ENCODE measurements around the gene PPBP.

The PPBP gene

GRCh38 chr4:74015126-74015780, 27.3 kb upstream of the PPBP start:
- in situ Hi-C loops (cut with MboI; ENCODE audit: low pct_unique_long_range_greater_than_20kb, low sequenced_read_pairs, unreplicated experiment): no loop called here
- DNase-seq (ENCODE audit: low spot score): no peak
- TF ChIP-seq CTCF (IDR thresholded peaks at IDR 0.05; ENCODE audit: extremely low read depth, insufficient read depth, missing control alignments): no peak

GRCh38 chr4:74014332-74014731, 26.3 kb upstream of the PPBP start:
- in situ Hi-C loops (cut with MboI; ENCODE audit: low pct_unique_long_range_greater_than_20kb, low sequenced_read_pairs, unreplicated experiment): no loop called here
- TF ChIP-seq CTCF (IDR thresholded peaks at IDR 0.05; ENCODE audit: extremely low read depth, insufficient read depth, missing control alignments): no peak
- DNase-seq (ENCODE audit: low spot score): no peak

- TF ChIP-seq CTCF (IDR thresholded peaks at IDR 0.05; ENCODE audit: extremely low read depth, insufficient read depth, missing control alignments): no peak
- no peak for DNase-seq (ENCODE audit: low spot score)
- in situ Hi-C loops (cut with MboI; ENCODE audit: low pct_unique_long_range_greater_than_20kb, low sequenced_read_pairs, unreplicated experiment): no loop called here
Observed at GRCh38 chr4:74013264-74013663, 25.3 kb upstream of the PPBP start.

- in situ Hi-C loops (cut with MboI; ENCODE audit: low pct_unique_long_range_greater_than_20kb, low sequenced_read_pairs, unreplicated experiment): no loop called here
- no peak for DNase-seq (ENCODE audit: low spot score)
- TF ChIP-seq CTCF (IDR thresholded peaks at IDR 0.05; ENCODE audit: extremely low read depth, insufficient read depth, missing control alignments): no peak
Observed at GRCh38 chr4:74012130-74012529, 24.1 kb upstream of the PPBP start.

- in situ Hi-C loops (cut with MboI; ENCODE audit: low pct_unique_long_range_greater_than_20kb, low sequenced_read_pairs, unreplicated experiment): no loop called here
- no peak for DNase-seq (ENCODE audit: low spot score)
- no peak for TF ChIP-seq CTCF (IDR thresholded peaks at IDR 0.05; ENCODE audit: extremely low read depth, insufficient read depth, missing control alignments)
Observed at GRCh38 chr4:74009307-74009706, 21.3 kb upstream of the PPBP start.

- TF ChIP-seq CTCF (IDR thresholded peaks at IDR 0.05; ENCODE audit: extremely low read depth, insufficient read depth, missing control alignments): no peak
- DNase-seq (ENCODE audit: low spot score): peak; percentile 13
- in situ Hi-C loops (cut with MboI; ENCODE audit: low pct_unique_long_range_greater_than_20kb, low sequenced_read_pairs, unreplicated experiment): no loop called here
Observed at GRCh38 chr4:74006009-74006476, 18.1 kb upstream of the PPBP start.
